ENCODE data around the gene VIL1. TPM values are rescaled to one million over a fixed set of nuclear protein-coding genes. Genes with fewer than 3 reads are reported as not detected.

Gene VIL1
- total and polyA plus RNA-seq, 2 of the 13 experiments (the other 11 are each of a cell fraction or from before 2014, with no cell fraction given): 287 to 301 TPM

- no peak for ATAC-seq
- BruUV-seq (replicated peaks): no TSS peak
- intact Hi-C loops (cut with micrococcal nuclease; ENCODE audit: unreplicated experiment): no loop called here
These were observed 82.7 kb downstream of the VIL1 start for GRCh38 chr2:218501665-218502064.

More at GRCh38 chr2:218501665-218502064, 82.7 kb downstream of the VIL1 start:
- Histone ChIP-seq H3K9me3 (ENCODE audit: low read length) (no peaks in the 10 kb centered on the region), H3K79me2 (ENCODE audit: insufficient read depth, low read length) (no peaks in the 10 kb centered on the region), H3K36me3 (replicated peaks in 1 of 2; ENCODE audit: control insufficient read depth in 1 of 2, insufficient read depth in 2 of 2, low read length in 2 of 2) (peaks cover 4 to 53% of the 10 kb centered on the region in 2 experiments; a peak in 4 of 5 replicates), H3K27me3 (ENCODE audit: control insufficient read depth in 1 of 2, insufficient read depth in 2 of 2, low read length in 2 of 2) (no peaks in the 10 kb centered on the region), H3K4me3 (replicated peaks in 1 of 3; ENCODE audit: insufficient read depth in 1 of 3, low read depth in 2 of 3, low read length in 3 of 3) (no peak overlapping the region), H3K9ac (ENCODE audit: insufficient read depth, low read depth, low read length) (no peak overlapping the region), H3K4me2 (ENCODE audit: low read depth, low read length) (no peak overlapping the region), H4K20me1 (ENCODE audit: insufficient read depth, low read length) (no peaks in the 10 kb centered on the region), H2AFZ (ENCODE audit: low read length) (no peak overlapping the region), H3K4me1 (ENCODE audit: insufficient read depth, low read length) (peaks cover 8% of the 10 kb centered on the region), H3K27ac (ENCODE audit: extremely low read length, insufficient read depth, low read length) (no peak overlapping the region)
- WGBS (ENCODE audit: low lambda C conversion rate): 95% methylated on average over 2 of the region's 2 CpGs
- ChIA-PET CTCF (ENCODE audit: low intra/inter-chr PET ratio, low total read pairs) (no interaction called here), POLR2A (no interaction called here)
- TF ChIP-seq PAX8 (CRISPR knock-in tag; IDR thresholded peaks at IDR 0.05; ENCODE audit: borderline replicate concordance) (no peak), ZBTB20 (CRISPR knock-in tag; IDR thresholded peaks at IDR 0.05; ENCODE audit: borderline replicate concordance, low read depth) (no peak), NFE2 (CRISPR knock-in tag; IDR thresholded peaks at IDR 0.05) (no peak), U2AF2 (IDR thresholded peaks at IDR 0.05; ENCODE audit: low read depth, low read length) (no peak), NFRKB (IDR thresholded peaks at IDR 0.05) (no peak), TIGD3 (CRISPR knock-in tag; IDR thresholded peaks at IDR 0.05; ENCODE audit: borderline replicate concordance) (no peak), ZFP41 (CRISPR knock-in tag; IDR thresholded peaks at IDR 0.05; ENCODE audit: borderline replicate concordance) (no peak), ZFP36L2 (CRISPR knock-in tag; IDR thresholded peaks at IDR 0.05) (no peak)
- FAIRE-seq (no peak), DNase-seq (ENCODE audit: low spot score) (no peak)
- in situ Hi-C loops (cut with HindIII; ENCODE audit: extremely low pct_ligation_motif_present, low pct_unique_long_range_greater_than_20kb): no loop called here

MicroRNA genes within 50 kb of the gene (microRNA counts, 767-probe panel; counts per million panel counts)
- not detected for microRNA hsa-miR-26b-5p

Small RNAs within 50 kb of the gene (microRNA-seq; reads per million reads assigned to microRNA genes)
- gene MIR26B: 12,892 reads per million, percentile 100 among the genes with 10 or more reads in this experiment

Small RNAs within 50 kb of the gene (small RNA-seq; reads per million reads assigned to genes)
- gene MIR26B (ENCODE audit: insufficient read depth in 2 of 3, insufficient read length in 3 of 3, low read depth in 2 of 3, low replicate concordance in 1 of 3): 507 to 49,130 (median 27,764) reads per million in 3 experiments

Other genes starting within 250 kb of the VIL1 start
- gene ARPC2, start 201.9 kb upstream of the VIL1 start, total RNA-seq (2016; rRNA removed; fragmentation: Illumina TruSeq; extraction: Trizol): 168 and 201 TPM in 2 replicates
- 257 and 303 TPM in 2 replicates for gene ARPC2, start 201.9 kb upstream of the VIL1 start, polyA plus RNA-seq (2011; rRNA removed)
- 0.09 TPM in 1 of 2 replicates, not detected in the other for gene GPBAR1, start 158.1 kb upstream of the VIL1 start, total RNA-seq (2016; rRNA removed; fragmentation: Illumina TruSeq; extraction: Trizol)
- gene GPBAR1, start 158.1 kb upstream of the VIL1 start, polyA plus RNA-seq (2011; rRNA removed): 0.05 and 0.09 TPM in 2 replicates
- gene AAMP, start 149.0 kb upstream of the VIL1 start, total RNA-seq (2016; rRNA removed; fragmentation: Illumina TruSeq; extraction: Trizol): 186 and 241 TPM in 2 replicates
- gene AAMP, start 149.0 kb upstream of the VIL1 start, polyA plus RNA-seq (2011; rRNA removed): 110 and 119 TPM in 2 replicates
- 50.0 and 55.9 TPM in 2 replicates for gene PNKD, start 148.6 kb upstream of the VIL1 start, total RNA-seq (2016; rRNA removed; fragmentation: Illumina TruSeq; extraction: Trizol)
- 78.0 and 80.4 TPM in 2 replicates for gene PNKD, start 148.6 kb upstream of the VIL1 start, polyA plus RNA-seq (2011; rRNA removed)
- 69.7 and 139 TPM in 2 replicates for gene TMBIM1, start 126.6 kb upstream of the VIL1 start, total RNA-seq (2016; rRNA removed; fragmentation: Illumina TruSeq; extraction: Trizol)
- gene TMBIM1, start 126.6 kb upstream of the VIL1 start, polyA plus RNA-seq (2011; rRNA removed): 127 and 181 TPM in 2 replicates
- gene CATIP, start 62.3 kb upstream of the VIL1 start, total RNA-seq (2016; rRNA removed; fragmentation: Illumina TruSeq; extraction: Trizol): 0.22 TPM in 1 of 2 replicates, not detected in the other
- 0.07 and 0.09 TPM in 2 replicates for gene CATIP, start 62.3 kb upstream of the VIL1 start, polyA plus RNA-seq (2011; rRNA removed)
- gene SLC11A1, start 36.9 kb upstream of the VIL1 start, total RNA-seq (2016; rRNA removed; fragmentation: Illumina TruSeq; extraction: Trizol): 0.21 and 0.33 TPM in 2 replicates
- 2.3 and 2.5 TPM in 2 replicates for gene SLC11A1, start 36.9 kb upstream of the VIL1 start, polyA plus RNA-seq (2011; rRNA removed)
- gene CTDSP1, start 19.3 kb upstream of the VIL1 start, total RNA-seq (2016; rRNA removed; fragmentation: Illumina TruSeq; extraction: Trizol): 78.5 and 91.0 TPM in 2 replicates
- gene CTDSP1, start 19.3 kb upstream of the VIL1 start, polyA plus RNA-seq (2011; rRNA removed): 268 and 270 TPM in 2 replicates
- gene USP37, start 149.2 kb downstream of the VIL1 start, total RNA-seq (2016; rRNA removed; fragmentation: Illumina TruSeq; extraction: Trizol): 30.6 and 36.2 TPM in 2 replicates
- 6.5 and 6.6 TPM in 2 replicates for gene USP37, start 149.2 kb downstream of the VIL1 start, polyA plus RNA-seq (2011; rRNA removed)
- gene CNOT9, start 149.7 kb downstream of the VIL1 start, total RNA-seq (2016; rRNA removed; fragmentation: Illumina TruSeq; extraction: Trizol): 92.4 and 101 TPM in 2 replicates
- gene CNOT9, start 149.7 kb downstream of the VIL1 start, polyA plus RNA-seq (2011; rRNA removed): 71.0 and 82.6 TPM in 2 replicates
- not detected in 2 replicates for gene PLCD4, start 188.8 kb downstream of the VIL1 start, total RNA-seq (2016; rRNA removed; fragmentation: Illumina TruSeq; extraction: Trizol)
- gene PLCD4, start 188.8 kb downstream of the VIL1 start, polyA plus RNA-seq (2011; rRNA removed): 0.05 and 0.26 TPM in 2 replicates
- gene ZNF142, start 240.5 kb downstream of the VIL1 start, total RNA-seq (2016; rRNA removed; fragmentation: Illumina TruSeq; extraction: Trizol): 10.4 and 11.4 TPM in 2 replicates
- 4.8 and 5.9 TPM in 2 replicates for gene ZNF142, start 240.5 kb downstream of the VIL1 start, polyA plus RNA-seq (2011; rRNA removed)
- gene BCS1L, start 240.6 kb downstream of the VIL1 start, total RNA-seq (2016; rRNA removed; fragmentation: Illumina TruSeq; extraction: Trizol): 52.1 and 76.0 TPM in 2 replicates
- gene BCS1L, start 240.6 kb downstream of the VIL1 start, polyA plus RNA-seq (2011; rRNA removed): 48.1 and 48.9 TPM in 2 replicates

All from HepG2 (cell line).